GM23248 (cell line): ENCODE data around the gene DHX57. TPM values are rescaled to one million over a fixed set of nuclear protein-coding genes. Genes with fewer than 3 reads are reported as not detected.
"Not testable (repeated sequence)": the region's sequence is repeated elsewhere in the genome, so short reads cannot be mapped to it uniquely, and the experiment has no call there.

ENCODE experiments used
- DNase-seq: peaks from one replicate; pipeline ENCODE4 v3.0.0-alpha.2; 2015
- H2AFZ ChIP-seq: fragments of 200-600 bp; sonication (generic); 2 replicates; pipeline ENCODE4 v1.6.1; 2016; ENCODE audit warnings: antibody characterized with exemption
- H3F3A ChIP-seq: fragments of 200-600 bp; sonication (generic); 2 replicates; pipeline ENCODE4 v1.6.1; 2016; ENCODE audit warnings: mild to moderate bottlenecking, antibody characterized with exemption, mixed run types; ENCODE audit not compliant: insufficient read depth
- H3K27ac ChIP-seq: fragments of 200-600 bp; sonication (generic); 2 replicates; pipeline ENCODE4 v1.5.1; 2016; ENCODE audit warnings: mild to moderate bottlenecking
- H3K27me3 ChIP-seq: fragments of 200-600 bp; sonication (generic); replicated peaks from 2 replicates; pipeline ENCODE4 v1.6.1; 2016; ENCODE audit warnings: mild to moderate bottlenecking; ENCODE audit not compliant: insufficient read depth
- H3K36me3 ChIP-seq: fragments of 200-600 bp; sonication (generic); 2 replicates; pipeline ENCODE4 v1.6.1; 2016; ENCODE audit warnings: low read depth, mild to moderate bottlenecking
- H3K4me1 ChIP-seq: fragments of 200-600 bp; sonication (generic); 2 replicates; pipeline ENCODE4 v1.6.1; 2016; ENCODE audit warnings: mild to moderate bottlenecking; ENCODE audit not compliant: insufficient read depth
- H3K4me2 ChIP-seq: fragments of 200-600 bp; sonication (generic); one replicate; pipeline ENCODE4 v1.6.1; 2016; ENCODE audit warnings: mild to moderate bottlenecking; ENCODE audit not compliant: unreplicated experiment
- H3K4me3 ChIP-seq: fragments of 200-600 bp; sonication (generic); 2 replicates; pipeline ENCODE4 v1.5.1; 2016; ENCODE audit warnings: mild to moderate bottlenecking
- H3K79me2 ChIP-seq: fragments of 200-600 bp; sonication (generic); 2 replicates; pipeline ENCODE4 v1.6.1; 2016; ENCODE audit warnings: mild to moderate bottlenecking; ENCODE audit not compliant: insufficient read depth
- H3K9ac ChIP-seq: fragments of 200-600 bp; sonication (generic); 2 replicates; pipeline ENCODE4 v1.6.1; 2016; ENCODE audit warnings: mild to moderate bottlenecking
- H3K9me2 ChIP-seq: fragments of 200-600 bp; sonication (generic); 2 replicates; pipeline ENCODE4 v1.6.1; 2016; ENCODE audit warnings: mixed run types, mild to moderate bottlenecking, moderate library complexity; ENCODE audit not compliant: insufficient read depth
- H3K9me3 ChIP-seq: fragments of 200-600 bp; sonication (generic); one replicate; pipeline ENCODE4 v1.6.1; 2017; ENCODE audit warnings: low read depth
- H4K20me1 ChIP-seq: fragments of 200-600 bp; sonication (generic); 2 replicates; pipeline ENCODE4 v1.6.0; 2016; ENCODE audit not compliant: insufficient read depth
- EZH2 ChIP-seq: fragments of 200-600 bp; sonication (generic); IDR thresholded peaks from 2 replicates; pipeline ENCODE4 v1.6.1; 2018; ENCODE audit warnings: antibody characterized with exemption, mild to moderate bottlenecking; ENCODE audit not compliant: insufficient read depth, poor library complexity, severe bottlenecking
- EZH2phosphoT487 ChIP-seq: fragments of 200-600 bp; sonication (generic); IDR thresholded peaks from 2 replicates; pipeline ENCODE4 v1.6.1; 2018; ENCODE audit warnings: antibody characterized with exemption, moderate library complexity, mild to moderate bottlenecking, low read depth; ENCODE audit not compliant: insufficient read depth
- WGBS, 2 experiments: methylation state at CpG; one replicate each; pipeline ENCODE4 v1.1.6; 2015 to 2017; ENCODE audit warnings: low lambda C conversion rate in 2 of 2, low coverage in 1 of 2; ENCODE audit errors: missing lambda C conversion rate in 2 of 2; 5-methylcytosine and 5-hydroxymethylcytosine counted together
- in situ Hi-C: fragments of 300-500 bp; cut with MboI; formaldehyde crosslinking; loops from 2 replicates; pipeline ENCODE4 v1.15.0; 2020
- polyA plus RNA-seq: library from polyadenylated mRNA; unstranded; fragments of >200 nt; fragmentation: Nextera tagmentation; extraction: Ambion mirVana; gene quantifications from 2 replicates; pipeline ENCODE4 v1.2.1, GENCODE V29; 2016
- total RNA-seq: library from RNA; depleted of rRNA; stranded (reverse); fragments of >200 nt; shearing (Covaris generic); gene quantifications from 2 replicates; pipeline ENCODE4 v1.2.3, GENCODE V29; 2014

DHX57 gene
- total and polyA plus RNA-seq, 2 experiments from 2014 or later: 10.5 to 13.9 TPM

DNA sequence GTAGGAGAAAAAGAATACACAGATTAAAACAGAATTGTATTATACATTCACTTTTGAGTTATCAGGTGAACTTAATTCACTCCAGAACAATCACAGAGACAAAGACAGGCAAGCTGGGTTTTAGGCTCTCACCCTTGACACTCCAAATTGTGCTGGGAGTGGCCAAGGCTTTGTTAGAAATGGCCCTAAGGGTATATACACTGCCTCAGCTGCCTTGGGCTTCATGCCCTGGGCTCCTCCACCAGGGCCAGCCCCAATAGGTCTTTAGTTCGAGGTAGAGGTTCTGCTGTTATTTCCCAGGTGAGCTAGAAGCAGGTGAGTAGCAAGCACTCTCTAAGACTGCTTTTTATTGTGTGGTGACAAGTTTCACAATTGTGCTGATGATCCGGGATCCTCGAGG is 77.8 kb downstream of the DHX57 start:
- in situ Hi-C loops: no loop called here
- H3K27ac ChIP-seq: no peak overlapping the region
- H3K79me2 ChIP-seq: no peaks in the 10 kb centered on the region

DNA sequence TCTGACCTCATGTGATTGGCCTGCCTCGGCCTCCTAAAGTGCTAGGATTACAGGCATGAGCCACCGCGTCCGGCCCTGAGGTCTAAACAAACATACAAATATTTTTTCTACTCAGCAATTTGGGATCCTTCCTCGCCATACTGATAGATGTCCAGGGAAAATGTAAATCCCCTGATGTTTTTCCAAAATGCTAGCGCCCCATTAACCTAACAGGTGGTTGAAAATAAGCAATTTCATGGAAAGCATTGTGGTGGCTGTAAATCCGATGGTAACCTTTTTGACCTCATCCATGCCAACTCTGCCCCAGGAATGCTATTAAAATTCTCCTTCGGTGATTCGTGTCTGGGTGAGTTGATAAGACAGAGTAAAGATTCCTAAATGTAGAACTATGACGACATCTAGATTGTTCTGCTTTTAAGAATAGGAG is 78.5 kb downstream of the DHX57 start:
- WGBS, 2 experiments: 91 to 95% methylated on average over 10 of the region's 10 CpGs
- Histone ChIP-seq H3K4me3 (no peak overlapping the region), H3K9ac (no peak overlapping the region), H3K4me2 (no peak overlapping the region), H3K27ac (no peak overlapping the region), H3K9me3 (no peaks in the 10 kb centered on the region), H3K9me2 (no peaks in the 10 kb centered on the region), H3K4me1 (no peaks in the 10 kb centered on the region), H3K27me3 (no peaks in the 10 kb centered on the region), H3K79me2 (no peaks in the 10 kb centered on the region), H3K36me3 (peaks cover 12% of the 10 kb centered on the region; the same call in 1 of the 2 replicates), H4K20me1 (no peaks in the 10 kb centered on the region), H3F3A (no peaks in the 10 kb centered on the region), H2AFZ (no peak overlapping the region)
- in situ Hi-C loops: no loop called here
- no peak for DNase-seq
- no peak for TF ChIP-seq EZH2

More for the DNA sequence above, 77.8 kb downstream of the DHX57 start:
- 83 to 89% methylated on average over 3 of the region's 3 CpGs for WGBS, 2 experiments
- H3K4me2 ChIP-seq: no peak overlapping the region
- no peaks in the 10 kb centered on the region for H3K4me1 ChIP-seq
- DNase-seq: no peak
- H2AFZ ChIP-seq: no peak overlapping the region
- no peaks in the 10 kb centered on the region for H3K27me3 ChIP-seq
- TF ChIP-seq EZH2phosphoT487 (no peak), EZH2 (no peak)
- H3K9ac ChIP-seq: no peak overlapping the region
- no peak overlapping the region for H3K4me3 ChIP-seq
- no peaks in the 10 kb centered on the region for H3K9me3 ChIP-seq
- H3F3A ChIP-seq: no peaks in the 10 kb centered on the region
- H3K36me3 ChIP-seq: peaks cover 12% of the 10 kb centered on the region; the same call in 1 of the 2 replicates
- no peaks in the 10 kb centered on the region for H4K20me1 ChIP-seq
- no peaks in the 10 kb centered on the region for H3K9me2 ChIP-seq

DNA sequence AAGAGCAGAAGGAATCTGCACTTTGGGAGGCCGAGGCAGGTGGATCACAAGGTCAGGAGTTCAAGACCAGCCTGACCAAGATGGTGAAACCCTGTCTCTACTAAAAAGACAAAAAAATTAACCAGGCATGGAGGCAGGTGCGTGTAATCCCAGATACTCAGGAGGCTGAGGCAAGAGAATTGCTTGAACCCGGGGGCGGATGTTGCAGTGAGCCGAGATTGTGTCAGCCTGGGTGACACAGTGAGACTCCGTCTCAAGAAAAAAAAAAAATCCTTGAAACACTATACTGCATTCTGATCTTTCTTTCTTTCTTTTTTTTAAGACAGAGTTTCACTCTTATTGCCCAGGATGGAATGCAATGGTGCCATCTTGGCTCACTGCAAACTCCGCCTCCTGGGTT is 80.7 kb downstream of the DHX57 start:
- peaks cover 12% of the 10 kb centered on the region; the same call in 1 of the 2 replicates for H3K36me3 ChIP-seq
- H3F3A ChIP-seq, H3K9me2 ChIP-seq, H3K4me2 ChIP-seq, H3K9me3 ChIP-seq, H3K4me3 ChIP-seq, H3K27ac ChIP-seq, H4K20me1 ChIP-seq, in situ Hi-C loops, H2AFZ ChIP-seq, H3K27me3 ChIP-seq, H3K9ac ChIP-seq, DNase-seq, H3K79me2 ChIP-seq, H3K4me1 ChIP-seq: not testable (repeated sequence)
- 90 to 91% methylated on average over 7 of the region's 7 CpGs for WGBS, 2 experiments

DNA sequence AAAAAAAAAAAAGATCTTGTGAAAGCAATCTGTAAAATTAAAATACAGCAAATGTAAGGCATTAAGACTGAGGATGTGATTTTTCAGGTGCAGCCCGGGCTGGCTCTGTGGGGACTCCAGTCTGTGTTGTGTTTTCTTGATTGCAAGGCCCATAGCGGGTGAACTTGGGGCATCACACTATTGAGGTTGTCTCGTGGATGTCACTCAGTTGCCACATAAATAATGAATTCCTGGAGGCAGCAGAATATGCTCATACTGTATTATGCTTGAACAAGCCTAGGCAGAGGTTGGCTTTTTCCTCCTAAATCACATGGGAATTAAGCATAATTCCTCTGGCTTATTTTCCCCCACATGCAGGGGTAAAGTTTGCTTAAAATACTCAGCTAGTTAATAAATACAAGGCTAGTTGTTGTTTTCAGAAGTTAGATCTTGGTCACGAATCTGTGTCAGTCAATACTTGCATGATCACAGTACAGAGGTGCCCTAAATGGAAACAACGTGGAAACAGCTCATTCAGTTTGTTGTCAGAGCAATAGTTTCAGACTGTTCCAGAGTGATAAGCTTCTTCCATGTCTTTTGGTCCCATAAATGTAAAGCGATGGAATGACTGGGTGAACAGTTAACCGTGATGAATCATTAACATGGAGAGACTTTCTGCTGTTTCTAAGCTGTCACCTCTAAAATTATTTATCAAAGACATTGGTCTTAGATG is 81.3 kb downstream of the DHX57 start:
- Histone ChIP-seq H3K4me1 (no peaks in the 10 kb centered on the region), H3K36me3 (peaks cover 12% of the 10 kb centered on the region; the same call in 1 of the 2 replicates), H3K4me3 (no peak overlapping the region), H3K9me2 (no peaks in the 10 kb centered on the region), H3F3A (no peaks in the 10 kb centered on the region), H3K27me3 (no peaks in the 10 kb centered on the region), H3K79me2 (no peaks in the 10 kb centered on the region), H2AFZ (no peak overlapping the region), H3K9ac (no peak overlapping the region), H3K4me2 (no peak overlapping the region), H3K27ac (no peak overlapping the region), H3K9me3 (no peaks in the 10 kb centered on the region), H4K20me1 (no peaks in the 10 kb centered on the region)
- 61 to 71% methylated on average over 7 of the region's 7 CpGs for WGBS, 2 experiments
- in situ Hi-C loops: no loop called here
- DNase-seq: no peak
- TF ChIP-seq EZH2phosphoT487 (no peak), EZH2 (no peak)

DNA sequence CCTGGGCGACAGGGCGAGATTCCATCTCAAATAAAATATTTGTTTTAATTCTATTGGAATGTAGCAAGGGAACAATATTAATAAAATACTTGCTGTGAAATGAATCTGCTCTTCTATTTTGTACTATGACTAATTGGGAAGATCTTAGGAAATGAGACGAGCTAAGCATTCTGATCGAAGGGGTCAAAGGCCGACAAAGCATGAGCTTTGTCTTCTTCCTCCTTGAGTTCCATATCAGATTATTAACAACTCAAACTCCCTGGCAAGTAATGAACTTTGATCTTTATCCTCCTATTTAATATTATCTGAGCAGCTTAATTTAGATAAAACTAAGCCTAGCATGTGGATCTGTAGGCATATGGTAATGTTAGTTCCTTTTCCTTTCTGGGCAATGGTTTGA is 82.2 kb downstream of the DHX57 start:
- Histone ChIP-seq H3K27me3 (no peaks in the 10 kb centered on the region), H2AFZ (no peak overlapping the region), H4K20me1 (no peaks in the 10 kb centered on the region), H3K4me3 (no peak overlapping the region), H3K9ac (no peak overlapping the region), H3K9me3 (no peaks in the 10 kb centered on the region), H3K79me2 (no peaks in the 10 kb centered on the region), H3K4me1 (no peaks in the 10 kb centered on the region), H3F3A (no peaks in the 10 kb centered on the region), H3K9me2 (no peaks in the 10 kb centered on the region), H3K4me2 (no peak overlapping the region), H3K27ac (no peak overlapping the region), H3K36me3 (peaks cover 12% of the 10 kb centered on the region; the same call in 1 of the 2 replicates)
- 79 to 83% methylated on average over 5 of the region's 5 CpGs for WGBS, 2 experiments
- DNase-seq: no peak
- in situ Hi-C loops: no loop called here
- TF ChIP-seq EZH2phosphoT487: no peak
- no peak for TF ChIP-seq EZH2
